Activated CD8-positive, alpha-beta T cell treated with anti-CD3 and anti-CD28 coated beads for 36 hours (primary cell): ENCODE data around the gene GET4. TPM values are rescaled to one million over a fixed set of nuclear protein-coding genes. Genes with fewer than 3 reads are reported as not detected.

Source experiments
- ATAC-seq: fragments of 200-7000 bp; cut with Tn5 transposase; one replicate; pipeline ENCODE4 v1.10.0; 2021; ENCODE audit warnings: mild to moderate bottlenecking, moderate library complexity
- CTCF ChIA-PET: fragments of 350-600 bp; sonication (Branson Sonifier 250); formaldehyde crosslinking; loops from one replicate; lab custom pipeline; 2021; ENCODE audit warnings: antibody characterized with exemption; lab: Charles Lee
- POLR2A ChIA-PET: fragments of 350-600 bp; sonication (Branson Sonifier 250); formaldehyde crosslinking; loops from one replicate; lab custom pipeline; 2021; ENCODE audit warnings: antibody characterized with exemption; lab: Charles Lee
- DNase-seq: peaks from one replicate; pipeline ENCODE4 v3.0.0-alpha.2; 2020
- H3K27ac Mint-ChIP-seq: one replicate; pipeline ENCODE4 v1.8.0; 2021; ENCODE audit warnings: mild to moderate bottlenecking, mixed read lengths
- H3K27me3 Mint-ChIP-seq: one replicate; pipeline ENCODE4 v1.8.0; 2021; ENCODE audit warnings: mixed read lengths
- H3K36me3 Mint-ChIP-seq: one replicate; pipeline ENCODE4 v1.8.0; 2021; ENCODE audit warnings: low read depth, mixed read lengths
- H3K4me1 Mint-ChIP-seq: one replicate; pipeline ENCODE4 v1.8.0; 2021; ENCODE audit warnings: low read depth, mixed read lengths
- H3K4me3 Mint-ChIP-seq: one replicate; pipeline ENCODE4 v1.8.0; 2021; ENCODE audit warnings: mild to moderate bottlenecking, moderate library complexity, mixed read lengths
- H3K9me3 Mint-ChIP-seq: one replicate; pipeline ENCODE4 v1.8.0; 2021; ENCODE audit warnings: mixed read lengths
- CTCF ChIP-seq: fragments of 200-600 bp; IDR thresholded peaks from one replicate; pipeline ENCODE4 v1.8.0; 2022; ENCODE audit warnings: antibody characterized with exemption, mild to moderate bottlenecking
- intact Hi-C: fragments of 100-400 bp; cut with micrococcal nuclease; formaldehyde crosslinking; loops from one replicate; pipeline ENCODE4 v1.10.0; 2022
- total RNA-seq, 2 experiments: library from RNA; stranded (reverse); gene quantifications; one replicate each; pipeline ENCODE4 v1.2.3, GENCODE V29; 2021

The GET4 gene
- total RNA-seq, 2 experiments from 2014 or later = 20.6 to 31.9 TPM

GRCh38 chr7:832167-832967 lies 44.0 kb upstream of the GET4 start, which contains the start of gene SUN1:
SUN1 (plus strand) TSS chr7:832476; CDS start chr7:832525, 49 bp downstream.
- Mint-ChIP-seq H3K36me3 (peaks cover 11% of the 10 kb centered on the region), H3K9me3 (no peaks in the 10 kb centered on the region), H3K4me1 (peaks cover 58% of the 10 kb centered on the region), H3K27ac (peak within 1 kb of the TSS; percentile 98), H3K4me3 (peak within 1 kb of the TSS; percentile 65), H3K27me3 (no peaks in the 10 kb centered on the region)
- CTCF ChIA-PET = interaction anchor here (1.3 to 4.5 kb wide), 5 partner anchors 14 to 46 kb away, joined by 3 to 25 read pairs (median 6); no protein-coding TSS in a partner anchor
- POLR2A ChIA-PET = interaction anchor here (0.6 to 1.5 kb wide), 9 partner anchors 15 to 673 kb away, joined by 3 to 14 read pairs (median 3); no protein-coding TSS in a partner anchor
- intact Hi-C loops = no loop called here
- peak; percentile 81 for DNase-seq
- TF ChIP-seq CTCF = no peak
- ATAC-seq = peak; percentile 76

GRCh38 chr7:832968-833424 lies 43.4 kb upstream of the GET4 start:
- ATAC-seq = no peak
- POLR2A ChIA-PET = interaction anchor here (0.6 to 1.2 kb wide), 2 partner anchors 16 to 146 kb away, joined by 3 read pairs; no protein-coding TSS in a partner anchor
- Mint-ChIP-seq H3K9me3 (no peaks in the 10 kb centered on the region), H3K27me3 (no peaks in the 10 kb centered on the region), H3K27ac (peak overlapping the region; percentile 98), H3K36me3 (peaks cover 11% of the 10 kb centered on the region), H3K4me3 (peak overlapping the region; percentile 65), H3K4me1 (peaks cover 58% of the 10 kb centered on the region)
- CTCF ChIA-PET = interaction anchor here (1.8 to 4.5 kb wide), 3 partner anchors 14 to 47 kb away, joined by 5 to 25 read pairs (median 6); no protein-coding TSS in a partner anchor
- no peak for DNase-seq
- TF ChIP-seq CTCF = no peak
- intact Hi-C loops = no loop called here

GRCh38 chr7:833601-834258 lies 42.6 kb upstream of the GET4 start:
- H3K27me3 Mint-ChIP-seq = no peaks in the 10 kb centered on the region
- peak overlapping the region; percentile 49 for H3K27ac Mint-ChIP-seq
- TF ChIP-seq CTCF = no peak
- H3K9me3 Mint-ChIP-seq = no peaks in the 10 kb centered on the region
- ChIA-PET POLR2A (interaction anchor here (1.2 kb wide), 1 partner anchor 17 kb away, joined by 3 read pairs; no protein-coding TSS in a partner anchor), CTCF (interaction anchor here (4.5 kb wide), 1 partner anchor 39 kb away, joined by 25 read pairs; no protein-coding TSS in a partner anchor)
- peaks cover 11% of the 10 kb centered on the region for H3K36me3 Mint-ChIP-seq
- H3K4me3 Mint-ChIP-seq = no peak overlapping the region
- ATAC-seq (no peak), DNase-seq (no peak)
- peaks cover 57% of the 10 kb centered on the region for H3K4me1 Mint-ChIP-seq
- intact Hi-C loops = no loop called here

GRCh38 chr7:834277-834676 lies 42.1 kb upstream of the GET4 start:
- Mint-ChIP-seq H3K9me3 (no peaks in the 10 kb centered on the region), H3K36me3 (peaks cover 13% of the 10 kb centered on the region), H3K27me3 (no peaks in the 10 kb centered on the region), H3K4me1 (peaks cover 52% of the 10 kb centered on the region), H3K27ac (no peak overlapping the region), H3K4me3 (no peak overlapping the region)
- intact Hi-C loops = no loop called here
- CTCF ChIA-PET = interaction anchor here (4.5 kb wide), 1 partner anchor 39 kb away, joined by 25 read pairs; no protein-coding TSS in a partner anchor
- ATAC-seq (no peak), DNase-seq (no peak)
- POLR2A ChIA-PET = no interaction called here
- no peak for TF ChIP-seq CTCF
